GM19035 (cell line): ENCODE measurements around the gene ATP5MK.
"Not testable (repeated sequence)": the region's sequence is repeated elsewhere in the genome, so short reads cannot be mapped to it uniquely, and the experiment has no call there.

ENCODE experiments used
- ATAC-seq: cut with Tn5 transposase; IDR thresholded peaks from one replicate; pipeline ENCODE4 v1.9.1; 2021; ENCODE audit not compliant: unreplicated experiment

ATP5MK gene

GRCh38 chr10:103396067-103396788 lies at the start of gene ATP5MK, which contains the start of gene PDCD11:
Gene ATP5MK (minus strand): TSS chr10:103396475. CDS start chr10:103392457, 4,018 bp downstream.
Gene PDCD11 (plus strand): TSS chr10:103396626. CDS start chr10:103398427, 1,801 bp downstream.
- ATAC-seq = peak; percentile 99

- no peak for ATAC-seq
These were observed 49.1 kb upstream of the ATP5MK start for GRCh38 chr10:103445366-103445765.

GRCh38 chr10:103444478-103444877 lies 48.2 kb upstream of the ATP5MK start:
- ATAC-seq = no peak

- no peak for ATAC-seq
These were observed 47.4 kb upstream of the ATP5MK start for GRCh38 chr10:103443475-103444185.

GRCh38 chr10:103442031-103442461 lies 45.8 kb upstream of the ATP5MK start:
- no peak for ATAC-seq

- ATAC-seq = no peak
These were observed 45.3 kb upstream of the ATP5MK start for GRCh38 chr10:103441611-103442010.

- no peak for ATAC-seq
These were observed 44.9 kb upstream of the ATP5MK start for GRCh38 chr10:103441206-103441605.

GRCh38 chr10:103440416-103440815 lies 44.1 kb upstream of the ATP5MK start:
- ATAC-seq = no peak

GRCh38 chr10:103439776-103440175 lies 43.5 kb upstream of the ATP5MK start:
- no peak for ATAC-seq

GRCh38 chr10:103433858-103434257 lies 37.6 kb upstream of the ATP5MK start:
- no peak for ATAC-seq

- no peak for ATAC-seq
These were observed 35.6 kb upstream of the ATP5MK start for GRCh38 chr10:103431902-103432301.

GRCh38 chr10:103429647-103430046 lies 33.4 kb upstream of the ATP5MK start:
- no peak for ATAC-seq

GRCh38 chr10:103428989-103429643 lies 32.8 kb upstream of the ATP5MK start:
- ATAC-seq = no peak

- ATAC-seq = no peak
These were observed 31.6 kb upstream of the ATP5MK start for GRCh38 chr10:103427866-103428265.

- ATAC-seq = no peak
These were observed 27.5 kb upstream of the ATP5MK start for GRCh38 chr10:103423748-103424147.

GRCh38 chr10:103419101-103419500 lies 22.8 kb upstream of the ATP5MK start:
- no peak for ATAC-seq

GRCh38 chr10:103417601-103418000 lies 21.3 kb upstream of the ATP5MK start:
- ATAC-seq = no peak

- ATAC-seq = not testable (repeated sequence)
These were observed 20.8 kb upstream of the ATP5MK start for GRCh38 chr10:103417148-103417469.

- no peak for ATAC-seq
These were observed 20.3 kb upstream of the ATP5MK start for GRCh38 chr10:103416436-103417147.

- no peak for ATAC-seq
These were observed 19.3 kb upstream of the ATP5MK start for GRCh38 chr10:103415581-103415980.

- ATAC-seq = no peak
These were observed 17.3 kb upstream of the ATP5MK start for GRCh38 chr10:103413564-103413963.
